DMS79 treated with DMSO at 0.1 percent for 48 hours (cell line): Measurements from ENCODE around the gene METTL9.
A peak's percentile ranks its signal among the peaks of the same experiment; 100 is the strongest.
"Not testable (repeated sequence)": the region's sequence is repeated elsewhere in the genome, so short reads cannot be mapped to it uniquely, and the experiment has no call there.

Experiments
- DNase-seq: peaks from one replicate; lab custom pipeline; 2025; lab: John Stamatoyannopoulos, UW

Gene METTL9

DNA sequence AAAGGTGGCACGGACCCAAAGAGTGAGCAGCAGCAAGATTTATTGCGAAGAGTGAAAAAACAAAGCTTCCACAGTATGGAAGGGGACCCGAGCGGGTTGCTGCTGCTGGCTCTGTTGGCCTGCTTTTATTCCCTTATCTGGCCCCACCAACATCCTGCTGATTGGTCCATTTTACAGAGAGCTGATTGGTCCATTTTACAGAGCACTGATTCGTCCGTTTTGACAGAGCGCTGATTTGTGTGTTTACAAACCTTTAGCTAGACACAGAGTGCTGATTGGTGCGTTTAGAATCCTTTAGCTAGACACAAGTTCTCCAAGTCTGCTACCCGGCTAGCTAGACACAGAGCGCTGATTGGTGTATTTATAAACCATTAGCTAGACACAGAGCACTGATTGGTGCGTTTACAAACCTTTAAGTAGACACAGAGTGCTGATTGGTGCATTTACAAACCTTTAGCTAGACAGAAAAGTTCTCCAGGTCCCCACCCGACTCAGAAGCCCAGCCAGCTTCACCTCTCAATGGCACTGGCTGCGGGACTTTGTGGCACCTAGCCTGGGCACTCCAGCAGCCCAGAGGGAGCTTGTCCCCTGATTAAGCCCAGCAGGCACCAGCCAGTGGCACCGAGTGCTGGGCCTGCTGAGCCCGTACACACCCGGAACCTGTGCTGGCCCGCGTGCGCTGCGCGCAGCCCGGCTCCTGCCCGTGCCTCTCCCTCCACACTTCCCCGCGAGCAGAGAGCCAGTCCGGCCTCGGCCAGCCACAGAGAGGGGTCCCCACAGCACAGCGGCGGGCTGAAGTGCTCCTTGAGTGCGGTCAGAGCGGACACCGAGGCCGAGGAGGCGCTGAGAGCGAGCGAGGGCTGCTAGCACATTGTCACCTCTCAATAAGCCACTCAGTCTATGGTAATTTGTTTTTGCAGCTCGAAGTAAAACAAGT lies 37.9 kb downstream of the METTL9 start:
- no peak for DNase-seq

DNA sequence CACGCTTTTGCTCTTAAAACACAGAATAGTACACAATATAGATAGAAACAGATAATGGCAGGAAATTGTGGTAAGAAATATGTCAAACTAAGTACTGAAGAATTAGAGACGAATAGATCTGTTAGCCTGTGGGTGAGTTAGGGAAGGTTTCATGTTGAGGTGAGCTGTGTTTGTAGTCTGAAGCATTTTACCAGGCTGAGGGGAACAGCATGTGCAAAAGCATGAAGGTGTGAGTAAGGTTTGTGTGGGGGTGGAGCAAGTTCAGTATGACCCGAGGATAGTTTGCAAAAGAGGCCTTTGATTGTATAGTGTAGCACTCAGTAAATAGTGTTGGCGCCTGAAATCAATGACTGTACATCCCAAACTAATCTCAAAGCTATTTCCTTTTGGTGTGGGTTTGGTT lies 39.2 kb downstream of the METTL9 start:
- no peak for DNase-seq

DNA sequence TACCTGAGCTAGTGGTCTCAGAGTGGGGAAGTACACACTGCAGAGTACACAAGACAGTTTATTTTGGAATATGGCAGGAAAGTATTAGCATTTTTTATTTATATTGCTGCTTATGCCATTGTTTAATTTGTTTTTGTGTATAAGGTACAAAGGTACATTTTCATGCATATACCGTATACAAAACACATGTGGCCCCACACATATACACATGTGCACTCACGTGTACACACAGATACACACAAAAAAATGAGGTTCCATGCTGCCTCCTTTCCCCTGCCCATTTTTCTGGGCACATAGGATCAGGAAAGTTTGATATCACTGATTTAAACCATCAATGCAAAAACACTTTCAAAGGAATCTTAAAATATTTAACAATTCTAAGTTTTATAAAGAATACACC lies 40.1 kb downstream of the METTL9 start:
- no peak for DNase-seq

DNA sequence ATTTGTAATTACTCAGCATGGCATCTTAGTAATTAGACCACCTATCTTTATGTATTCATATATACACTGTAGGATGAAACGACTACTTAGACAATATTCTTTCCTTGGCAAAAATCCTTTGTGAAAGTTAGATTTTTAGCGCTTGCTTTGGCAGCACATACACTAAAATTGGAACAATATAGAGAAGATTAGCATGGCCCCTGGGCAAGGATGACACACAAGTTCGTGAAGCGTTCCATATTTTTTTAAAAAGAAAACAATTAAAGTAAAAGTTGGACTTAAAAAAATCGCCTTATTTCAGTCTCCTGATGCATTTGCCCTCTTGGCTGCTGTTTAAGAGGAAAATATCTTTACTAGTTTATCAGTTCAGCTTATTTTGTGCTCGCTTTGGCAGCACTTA lies 42.5 kb downstream of the METTL9 start:
- DNase-seq: no peak

DNA sequence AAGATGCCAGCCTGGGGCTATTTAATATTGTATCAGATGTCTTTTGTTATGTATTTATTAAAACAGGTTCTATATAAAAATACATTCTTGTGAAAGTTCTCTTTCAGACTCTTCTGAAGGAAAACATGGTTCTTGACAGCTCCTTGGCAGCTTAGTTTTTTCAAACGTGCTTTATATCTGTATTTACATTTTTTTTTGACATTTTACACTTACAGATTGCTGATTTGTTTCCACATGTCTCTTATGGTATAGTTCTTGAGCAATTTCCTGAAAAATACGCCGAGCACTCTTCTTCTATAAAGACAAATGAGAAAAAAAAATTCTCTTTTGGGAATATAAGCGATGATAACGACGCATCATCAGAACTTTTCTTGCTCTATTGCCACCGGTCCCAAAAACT lies 43.5 kb downstream of the METTL9 start:
- DNase-seq: no peak

DNA sequence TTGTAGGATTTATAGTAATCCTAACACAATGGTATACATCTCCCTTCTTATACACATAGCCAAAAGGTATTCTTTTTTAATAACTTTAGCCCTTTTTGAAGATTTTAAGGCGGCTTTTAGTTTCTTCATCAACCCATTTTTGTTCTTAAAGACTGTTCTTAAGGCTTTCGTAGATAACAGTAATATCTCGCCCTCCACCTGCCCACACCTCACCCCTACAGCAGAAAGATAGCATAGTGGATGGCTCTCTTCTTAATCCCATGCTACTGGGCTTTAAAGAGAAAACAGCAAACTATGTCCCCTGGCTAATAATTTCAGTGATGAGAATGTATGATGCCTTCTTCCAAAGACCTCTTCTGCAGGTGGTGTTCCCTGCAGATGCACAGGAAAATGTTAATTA lies 44.4 kb downstream of the METTL9 start:
- no peak for DNase-seq

DNA sequence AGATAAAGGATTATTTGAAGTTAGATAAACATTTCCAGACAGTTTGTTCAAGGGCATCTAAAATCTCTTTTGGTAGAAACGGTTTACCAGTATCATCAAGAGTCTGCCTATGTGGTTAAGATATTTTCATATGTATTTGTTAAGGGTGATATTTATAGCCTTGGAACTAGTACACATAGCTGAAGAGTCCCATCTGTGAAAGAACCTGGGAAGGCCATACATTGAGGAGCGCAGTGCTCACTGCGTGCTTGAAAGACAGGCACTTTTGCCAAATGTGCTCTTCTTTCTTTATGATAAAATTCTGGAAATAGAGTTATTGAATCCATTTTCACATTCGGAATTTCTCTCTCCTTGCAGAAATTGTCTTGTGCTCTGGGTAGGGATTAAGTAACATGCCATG lies 45.3 kb downstream of the METTL9 start:
- DNase-seq: no peak

DNA sequence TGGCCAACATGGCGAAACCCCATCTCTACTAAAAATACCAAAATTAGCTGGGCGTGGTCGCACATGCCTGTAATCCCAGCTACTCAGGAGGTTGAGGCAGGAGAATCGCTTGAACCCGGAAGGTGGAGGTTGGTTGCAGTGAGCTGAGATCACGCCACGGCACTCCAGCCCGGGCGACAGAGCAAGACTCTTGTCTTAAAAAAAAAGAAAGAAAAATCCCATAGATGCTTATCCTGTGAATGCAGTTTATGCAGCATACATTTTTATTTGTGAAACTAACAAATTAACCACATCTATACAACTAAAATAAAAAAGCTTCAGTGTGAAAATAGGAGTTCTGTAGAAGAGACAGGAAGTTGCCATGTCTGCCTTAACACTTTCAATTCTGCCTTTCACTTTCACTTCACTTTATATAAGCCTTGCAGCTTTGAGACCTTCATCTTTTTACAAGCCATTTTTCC lies 45.9 kb downstream of the METTL9 start:
- no peak for DNase-seq

DNA sequence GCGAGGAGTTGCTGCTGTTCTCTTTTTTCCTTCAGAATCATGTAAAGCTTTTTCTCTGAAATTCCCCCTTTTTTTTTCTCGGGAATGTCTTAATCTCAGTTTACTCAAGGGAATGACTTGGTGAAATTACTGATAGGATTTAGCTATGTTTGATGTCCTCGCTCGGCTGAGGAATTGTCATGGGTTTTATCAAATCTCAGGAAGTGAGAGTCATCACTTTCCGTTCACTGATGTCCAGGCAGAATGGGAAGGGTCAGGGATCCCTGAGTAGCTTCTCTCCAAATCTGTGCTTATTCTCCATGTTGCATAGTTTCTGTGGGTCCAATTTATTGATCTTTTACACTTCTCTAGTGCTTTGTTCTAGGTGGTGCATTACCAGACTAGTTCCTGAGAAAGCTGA lies 46.7 kb downstream of the METTL9 start:
- DNase-seq: no peak

DNA sequence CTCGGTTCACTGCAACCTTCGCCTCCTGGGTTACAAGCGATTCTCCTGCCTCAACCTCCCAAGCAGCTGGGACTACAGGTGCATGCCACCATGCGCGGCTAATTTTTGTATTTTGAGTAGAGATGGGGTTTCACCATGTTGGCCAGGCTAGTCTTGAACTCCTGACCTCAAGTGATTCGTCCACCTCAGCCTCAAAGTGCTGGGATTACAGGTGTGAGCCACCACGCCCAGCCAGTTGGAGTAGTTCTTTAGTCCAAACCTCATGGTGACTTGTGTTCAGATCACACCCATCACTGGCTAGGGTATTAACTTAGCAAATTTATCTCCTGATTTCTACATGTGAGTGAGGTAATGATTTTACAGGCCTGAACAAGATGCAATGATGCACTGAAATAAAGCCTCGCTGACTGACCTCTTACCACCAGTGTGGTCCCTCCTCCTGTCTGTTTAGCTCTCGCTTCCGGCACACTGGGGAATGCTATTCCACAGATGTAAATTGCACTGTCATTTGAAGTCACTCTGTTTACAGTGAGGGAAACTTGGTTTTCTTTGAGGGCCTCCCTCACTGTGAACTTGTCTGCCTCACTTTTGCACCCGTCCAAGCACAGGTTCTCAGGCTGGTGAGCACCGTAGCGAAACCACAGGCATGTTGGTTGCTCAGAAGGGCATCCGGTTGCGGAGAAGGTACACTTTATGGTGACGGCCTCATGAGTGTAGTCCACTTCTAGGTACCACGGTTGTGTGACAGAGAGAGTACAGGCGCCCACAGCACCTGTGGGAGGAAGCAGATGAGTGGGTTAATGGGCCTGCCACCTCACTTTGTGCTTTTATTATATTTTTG lies 47.6 kb downstream of the METTL9 start:
- peak; percentile 18 for DNase-seq

DNA sequence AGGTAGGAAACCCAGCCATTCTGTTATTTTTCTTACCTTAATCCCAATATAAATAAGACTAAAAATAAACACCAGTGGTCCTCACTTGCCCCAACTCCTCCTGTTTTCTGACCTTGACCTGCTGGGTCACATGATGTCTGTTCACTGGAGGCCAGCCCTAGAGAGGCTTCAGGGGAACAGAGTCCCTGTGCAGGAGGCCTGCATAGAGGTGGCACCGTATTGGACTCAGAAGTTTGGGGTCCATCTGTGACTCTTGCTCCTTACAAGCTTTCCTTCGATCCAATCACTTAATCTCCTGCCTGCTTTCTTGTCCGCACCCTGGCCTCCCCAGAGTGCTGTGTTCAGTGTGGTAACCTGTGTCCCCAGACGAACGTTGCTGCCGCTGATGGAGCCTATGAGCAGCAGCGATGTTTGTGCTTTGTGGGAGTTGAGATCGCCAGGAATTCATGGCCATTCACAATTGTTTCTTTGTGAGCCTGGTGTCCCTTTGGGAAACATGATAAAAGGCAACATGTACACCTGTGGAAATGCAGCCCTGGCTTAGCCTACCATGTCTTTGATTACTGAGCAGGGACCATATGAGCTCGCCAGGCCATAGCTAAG lies 48.3 kb downstream of the METTL9 start:
- DNase-seq: no peak

DNA sequence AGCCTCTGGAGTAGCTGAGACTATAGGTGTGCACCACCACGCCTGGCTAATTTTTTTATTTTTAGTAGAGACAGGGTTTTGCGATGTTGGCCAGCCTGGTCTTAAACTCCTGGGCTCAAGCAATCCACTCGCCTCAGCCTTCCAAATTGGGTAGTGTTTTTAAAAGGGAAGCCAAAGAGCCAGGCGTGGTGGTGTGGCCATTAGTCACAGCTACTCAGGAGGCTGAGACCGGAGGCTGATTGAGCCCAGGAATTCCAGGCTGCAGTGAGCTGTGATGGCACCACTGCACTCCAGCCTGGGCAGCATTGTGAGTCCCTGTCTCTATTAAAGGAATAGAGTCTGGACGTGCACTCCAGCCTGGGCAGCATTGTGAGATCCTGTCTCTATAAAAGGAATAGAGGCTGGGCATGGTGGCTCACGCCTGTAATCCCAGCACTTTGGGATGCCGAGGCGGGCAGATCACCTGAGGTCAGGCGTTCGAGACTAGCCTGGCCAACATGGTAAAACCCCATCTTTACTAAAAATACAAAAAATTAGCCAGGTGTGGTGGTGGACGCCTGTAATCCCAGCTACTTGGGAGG lies 50.5 kb downstream of the METTL9 start:
- DNase-seq: not testable (repeated sequence)

DNA sequence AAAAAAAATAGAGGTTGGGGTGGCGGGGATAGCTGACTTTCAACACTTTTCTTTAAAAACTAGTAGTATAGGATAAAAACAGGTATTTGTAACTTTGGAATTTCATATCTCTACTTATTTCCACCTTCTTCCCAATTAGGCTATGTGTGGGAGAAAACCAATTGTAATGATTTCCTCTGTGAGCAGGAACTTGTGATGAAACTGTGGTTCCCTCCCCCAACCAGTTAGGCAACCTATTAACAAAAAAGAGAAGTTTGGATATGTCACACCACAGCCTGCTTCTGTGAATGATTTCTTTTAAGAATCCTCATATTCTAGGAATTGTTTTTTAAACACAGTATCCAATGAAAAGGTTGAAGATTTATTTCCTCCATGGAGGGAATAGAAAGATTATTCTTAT lies 51.1 kb downstream of the METTL9 start:
- DNase-seq: no peak

DNA sequence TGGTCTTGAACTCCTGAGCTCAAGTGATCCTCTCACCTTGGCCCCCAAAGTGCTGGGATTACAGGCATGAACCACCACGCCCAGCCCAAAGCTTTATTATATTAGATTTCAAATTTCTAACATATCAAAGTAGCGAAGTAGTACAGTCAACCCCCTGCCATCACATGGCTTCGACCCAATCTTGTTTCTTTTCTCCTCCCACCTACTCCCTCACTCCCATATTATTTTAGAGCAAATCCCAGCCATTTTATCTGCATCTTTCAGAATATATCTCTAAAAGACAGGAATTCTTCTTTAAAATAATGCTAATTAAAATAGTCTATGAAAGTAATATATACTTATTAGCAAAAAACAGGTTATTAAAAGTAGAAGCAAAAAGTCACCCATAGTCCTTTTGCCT lies 52.1 kb downstream of the METTL9 start:
- DNase-seq: no peak

DNA sequence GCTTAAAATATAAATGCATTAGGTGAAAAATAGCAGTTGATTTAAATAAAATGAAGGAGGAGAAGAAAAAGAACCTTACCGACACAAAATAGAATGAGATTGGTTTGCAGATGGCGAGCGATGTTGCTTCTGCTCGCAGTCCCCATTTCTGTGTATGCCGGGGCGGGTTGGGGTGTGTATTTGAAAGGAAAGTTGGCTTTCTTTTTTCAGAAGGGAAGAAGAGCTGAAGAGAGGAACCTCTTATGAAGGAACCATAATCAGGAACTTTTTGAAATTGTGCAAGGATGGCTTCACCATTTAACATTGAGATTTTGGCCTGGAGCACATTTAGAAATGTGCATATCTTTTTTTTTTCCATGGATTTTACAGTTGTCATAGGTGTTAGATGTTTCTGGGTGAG lies 53.1 kb downstream of the METTL9 start, which contains the start of gene IGSF6:
Gene IGSF6, minus strand, starts transcription at position 156 of the 400 bp plus-strand sequence. Its CDS starts 10 bp downstream, at position 146.
- no peak for DNase-seq

DNA sequence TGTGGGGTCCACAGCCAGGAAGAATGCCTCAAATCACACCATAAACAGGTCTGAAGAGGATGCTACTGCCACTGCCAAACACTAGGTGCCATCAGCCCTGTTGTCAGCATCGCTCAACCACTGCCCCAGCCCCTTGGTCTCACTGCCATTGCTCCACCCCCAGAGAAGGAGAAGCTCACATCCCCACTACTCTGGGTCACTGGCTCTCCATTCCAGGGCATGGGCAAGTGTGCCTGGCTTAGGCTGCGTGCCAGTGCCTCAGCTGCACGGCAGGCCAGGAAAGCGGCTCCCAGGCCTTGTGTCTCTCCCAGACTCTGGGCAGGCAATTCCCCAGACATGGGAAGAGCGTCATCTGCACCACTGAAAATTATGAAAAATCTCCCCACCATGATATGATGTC lies 54.2 kb downstream of the METTL9 start:
- DNase-seq: no peak

DNA sequence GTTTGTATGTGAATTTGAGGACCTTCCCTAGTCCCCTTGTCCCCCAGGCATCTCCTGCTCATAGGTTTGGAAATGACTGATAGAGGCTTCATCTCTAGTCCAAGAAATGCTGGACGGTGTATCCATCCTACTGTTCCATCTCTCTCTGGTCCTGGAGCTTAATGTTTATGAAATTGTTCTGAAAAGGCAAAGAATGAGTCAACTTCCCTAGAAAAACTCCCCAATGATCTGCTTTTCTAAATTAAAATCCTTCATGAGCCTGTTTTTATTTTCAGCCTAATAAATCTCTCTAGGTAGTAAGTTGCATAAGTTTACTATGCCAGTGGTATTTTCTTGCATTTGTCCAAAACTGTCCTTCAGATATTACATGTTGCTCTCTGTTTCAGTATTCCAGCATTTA lies 55.1 kb downstream of the METTL9 start:
- no peak for DNase-seq

DNA sequence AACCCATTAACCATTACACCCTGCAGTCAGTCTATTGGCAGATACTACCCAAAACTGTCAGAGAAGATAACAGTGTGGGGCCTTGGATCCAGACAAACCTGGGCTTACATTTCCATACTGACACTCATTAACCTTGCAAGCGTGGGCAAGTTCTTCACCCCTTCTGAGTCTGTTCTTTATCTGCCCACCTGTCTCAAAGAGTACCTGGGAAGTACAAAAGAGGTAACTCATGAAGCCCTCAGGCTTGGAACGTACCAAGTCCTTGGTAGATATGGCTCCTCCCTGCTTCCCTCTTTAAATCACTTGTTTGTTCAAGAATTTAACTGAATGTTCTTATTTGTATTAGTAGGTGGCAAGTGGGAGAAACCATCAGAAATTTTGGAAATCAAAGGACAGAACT lies 55.5 kb downstream of the METTL9 start:
- no peak for DNase-seq

DNA sequence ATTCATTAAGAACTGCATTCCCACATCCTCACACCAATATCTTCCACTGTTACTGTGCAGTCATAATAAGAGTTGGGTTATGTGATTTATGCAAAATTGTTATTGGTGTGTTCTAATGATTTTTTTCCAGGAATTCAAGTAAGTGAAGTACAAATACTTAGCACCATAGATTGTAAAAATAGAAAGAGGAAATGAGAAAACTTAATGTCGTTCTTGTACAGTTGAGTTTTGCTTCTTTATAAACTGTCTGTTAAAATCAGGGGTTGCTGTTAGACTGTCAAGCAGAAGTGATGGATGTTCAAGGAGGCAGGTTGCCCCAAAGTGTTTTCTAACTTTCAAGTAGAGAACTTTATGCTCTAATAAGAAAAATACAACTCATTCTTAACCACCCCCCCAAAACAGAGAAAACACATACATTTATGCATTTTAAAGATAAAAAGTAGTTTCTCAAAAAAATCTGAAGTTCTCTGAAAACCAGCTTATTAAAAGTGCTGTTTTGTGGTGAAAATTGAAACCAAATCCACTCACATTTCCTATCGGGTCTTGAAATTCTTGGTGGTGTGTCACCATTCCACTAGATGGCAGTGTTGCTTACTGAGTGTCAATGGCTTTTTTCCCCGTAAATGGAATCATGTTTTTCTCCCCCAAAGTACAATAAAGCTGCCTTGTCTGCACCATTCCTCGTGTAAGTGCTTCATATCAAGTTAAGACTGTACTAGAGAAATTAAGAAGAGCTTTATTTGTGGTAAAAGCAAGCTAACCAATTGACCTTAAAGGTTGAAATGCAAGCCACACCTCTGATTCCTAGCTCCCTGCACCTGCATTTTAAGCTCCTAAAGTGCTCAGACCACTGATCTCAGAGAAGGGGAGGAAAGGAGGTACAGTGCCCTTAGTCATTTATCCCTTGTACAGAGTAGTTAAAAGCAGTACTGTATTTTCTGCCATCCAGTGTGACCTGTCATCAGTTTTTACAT lies 57.7 kb downstream of the METTL9 start:
- DNase-seq: peak; percentile 32

DNA sequence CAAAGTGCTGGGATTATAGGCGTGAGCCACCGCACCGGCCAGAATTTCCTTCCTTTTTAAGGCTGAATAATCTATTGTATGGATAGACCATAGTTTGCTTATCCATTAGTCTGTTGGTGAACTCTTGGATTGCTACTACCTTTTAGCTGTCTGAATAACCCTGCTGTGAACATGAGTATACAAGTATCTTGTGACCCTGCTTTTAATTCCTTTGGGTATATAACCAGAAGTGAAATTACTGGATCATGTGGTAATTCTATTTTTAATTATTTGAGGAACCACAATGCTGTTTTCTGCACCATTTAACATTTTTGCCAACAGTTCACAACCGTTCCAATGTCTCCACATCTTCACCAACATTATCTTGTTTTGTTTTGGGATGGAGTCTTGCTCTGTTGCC lies 59.7 kb downstream of the METTL9 start:
- DNase-seq: no peak
